T-helper 2 cell (primary cell): Measurements from ENCODE around the gene DCDC2.
"Not testable (repeated sequence)": the region's sequence is repeated elsewhere in the genome, so short reads cannot be mapped to it uniquely, and the experiment has no call there.

Experiments used
- DNase-seq, 5 experiments: peaks; one replicate each; pipeline versions ENCODE4 v3.0.0 to v3.0.0-alpha.2; 2012 to 2022
- total RNA-seq, 2 donors: gene quantifications; one replicate each; lab custom pipeline; 2026; lab: John Stamatoyannopoulos, UW

DCDC2 gene
- total RNA-seq: 0 to 1.1 reads per million in 2 donors

DNA sequence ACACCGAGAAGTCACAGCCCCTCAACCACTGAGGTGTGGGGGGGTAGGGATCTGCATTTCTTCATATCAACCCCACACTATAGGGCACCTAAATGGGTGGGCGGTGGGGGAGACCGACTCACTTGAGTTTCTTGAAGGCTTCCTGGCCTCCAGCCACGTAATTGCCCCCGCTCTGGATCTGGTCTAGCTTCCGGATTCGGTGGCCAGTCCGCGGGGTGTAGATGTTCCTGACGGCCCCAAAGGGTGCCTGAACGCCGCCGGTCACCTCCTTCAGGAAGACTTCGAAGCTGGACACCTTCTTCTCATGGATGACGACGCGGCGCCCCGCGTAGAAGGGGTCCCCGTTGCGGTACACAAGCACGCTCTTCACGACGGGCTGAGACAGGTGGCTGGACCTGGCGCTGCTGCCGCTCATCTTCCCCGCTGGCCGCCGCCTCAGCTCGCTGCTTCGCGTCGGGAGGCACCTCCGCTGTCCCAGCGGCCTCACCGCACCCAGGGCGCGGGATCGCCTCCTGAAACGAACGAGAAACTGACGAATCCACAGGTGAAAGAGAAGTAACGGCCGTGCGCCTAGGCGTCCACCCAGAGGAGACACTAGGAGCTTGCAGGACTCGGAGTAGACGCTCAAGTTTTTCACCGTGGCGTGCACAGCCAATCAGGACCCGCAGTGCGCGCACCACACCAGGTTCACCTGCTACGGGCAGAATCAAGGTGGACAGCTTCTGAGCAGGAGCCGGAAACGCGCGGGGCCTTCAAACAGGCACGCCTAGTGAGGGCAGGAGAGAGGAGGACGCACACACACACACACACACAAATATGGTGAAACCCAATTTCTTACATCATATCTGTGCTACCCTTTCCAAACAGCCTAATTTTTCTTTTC lies at the start of gene DCDC2:
TSS of gene DCDC2 (minus strand) at position 724 of the 883 bp plus-strand sequence. CDS start at position 415, 309 bp downstream.
- DNase-seq: peak in 4 of 5 experiments; percentile 4 to 47 (median 12)

DNA sequence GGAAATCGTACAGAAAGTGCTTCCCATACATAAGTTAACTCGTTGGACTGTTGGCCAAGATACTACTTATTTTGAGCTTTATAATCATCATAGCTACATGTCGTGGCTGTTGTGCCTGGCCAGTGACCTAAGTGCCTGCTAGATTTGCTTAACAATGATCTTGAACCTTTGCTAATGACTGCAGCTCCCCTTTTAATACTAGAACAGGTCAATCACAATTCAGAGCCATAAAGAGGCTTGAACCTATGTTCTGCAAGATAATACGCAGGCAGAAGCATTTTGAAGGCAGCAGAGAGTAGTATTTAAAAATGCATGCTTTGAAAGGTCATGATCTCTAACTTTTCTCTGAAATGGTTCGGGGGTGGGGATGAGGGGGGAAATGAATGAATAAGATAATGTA lies 47.4 kb upstream of the DCDC2 start:
- DNase-seq: no peak

DNA sequence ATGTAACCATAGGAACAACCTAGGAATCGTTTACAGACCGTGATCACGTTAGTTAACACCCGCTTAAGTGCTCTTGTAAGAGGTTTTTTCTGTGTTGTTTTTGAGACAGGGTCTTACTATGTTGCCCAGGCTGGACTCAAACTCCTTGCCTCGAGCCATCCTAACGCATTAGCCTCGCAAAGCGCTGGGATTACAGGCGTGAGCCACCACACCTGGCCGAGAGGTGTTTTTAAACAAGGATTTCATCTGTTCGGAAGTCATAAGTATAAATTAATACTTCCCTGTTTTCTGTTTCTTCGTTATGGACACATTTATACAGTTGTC lies 45.6 kb upstream of the DCDC2 start:
- no peak for DNase-seq

DNA sequence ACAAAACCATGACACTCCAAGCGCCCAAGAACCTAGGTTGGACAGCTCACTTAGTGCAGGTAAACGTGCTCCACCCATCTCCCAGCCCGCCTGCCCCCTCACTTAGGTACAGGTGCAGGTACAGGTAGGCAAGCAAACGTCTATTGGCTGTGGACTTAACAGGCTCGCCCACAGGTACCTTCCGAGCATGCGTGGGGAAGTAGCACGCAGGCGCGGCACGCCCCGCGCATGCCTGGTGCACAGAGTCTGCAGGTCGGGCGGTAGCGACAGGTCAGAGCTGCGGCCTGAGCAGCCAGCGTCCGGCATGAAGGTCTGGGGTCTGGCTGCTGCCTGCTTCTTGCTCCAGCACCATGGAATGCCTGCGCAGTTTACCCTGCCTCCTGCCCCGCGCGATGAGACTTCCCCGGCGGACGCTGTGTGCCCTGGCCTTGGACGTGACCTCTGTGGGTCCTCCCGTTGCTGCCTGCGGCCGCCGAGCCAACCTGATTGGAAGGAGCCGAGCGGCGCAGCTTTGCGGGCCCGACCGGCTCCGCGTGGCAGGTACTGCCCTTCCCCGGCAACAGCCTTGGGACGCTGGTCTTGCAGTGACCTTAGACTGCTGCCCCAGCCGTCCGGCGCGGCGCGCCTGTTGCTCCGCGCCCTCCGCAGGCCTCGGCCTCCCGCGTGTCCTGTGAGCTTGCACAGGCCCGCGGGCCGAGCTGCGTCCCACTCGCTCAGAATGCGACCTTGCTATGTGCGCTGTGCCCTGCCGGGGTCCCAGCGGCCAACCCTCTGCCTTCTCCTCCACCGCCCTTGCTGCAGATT lies 45.0 kb upstream of the DCDC2 start, which contains the start of gene MRS2:
TSS of gene MRS2 (plus strand) at position 240 of the 804 bp plus-strand sequence. CDS start at position 351, 111 bp downstream.
- DNase-seq: peak; percentile 42 to 75 (median 61)

DNA sequence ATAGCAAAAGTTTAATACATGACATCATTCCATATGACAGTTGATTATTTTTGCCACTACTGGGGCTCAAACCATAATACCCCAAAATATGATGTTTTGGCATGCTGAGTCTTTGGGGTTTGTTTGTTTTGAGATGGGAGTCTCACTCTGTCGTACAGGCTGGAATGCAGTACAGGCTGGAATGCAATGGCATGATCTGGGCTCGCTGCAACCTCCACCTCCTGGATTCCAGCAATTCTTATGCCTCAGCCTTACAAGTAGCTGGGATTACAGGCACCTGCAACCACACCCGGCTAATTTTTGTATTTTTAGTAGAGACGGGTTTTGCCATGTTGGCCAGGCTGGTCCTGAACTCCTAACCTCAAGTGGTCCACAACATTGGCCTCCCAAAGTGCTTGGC lies 43.6 kb upstream of the DCDC2 start:
- DNase-seq: no peak

DNA sequence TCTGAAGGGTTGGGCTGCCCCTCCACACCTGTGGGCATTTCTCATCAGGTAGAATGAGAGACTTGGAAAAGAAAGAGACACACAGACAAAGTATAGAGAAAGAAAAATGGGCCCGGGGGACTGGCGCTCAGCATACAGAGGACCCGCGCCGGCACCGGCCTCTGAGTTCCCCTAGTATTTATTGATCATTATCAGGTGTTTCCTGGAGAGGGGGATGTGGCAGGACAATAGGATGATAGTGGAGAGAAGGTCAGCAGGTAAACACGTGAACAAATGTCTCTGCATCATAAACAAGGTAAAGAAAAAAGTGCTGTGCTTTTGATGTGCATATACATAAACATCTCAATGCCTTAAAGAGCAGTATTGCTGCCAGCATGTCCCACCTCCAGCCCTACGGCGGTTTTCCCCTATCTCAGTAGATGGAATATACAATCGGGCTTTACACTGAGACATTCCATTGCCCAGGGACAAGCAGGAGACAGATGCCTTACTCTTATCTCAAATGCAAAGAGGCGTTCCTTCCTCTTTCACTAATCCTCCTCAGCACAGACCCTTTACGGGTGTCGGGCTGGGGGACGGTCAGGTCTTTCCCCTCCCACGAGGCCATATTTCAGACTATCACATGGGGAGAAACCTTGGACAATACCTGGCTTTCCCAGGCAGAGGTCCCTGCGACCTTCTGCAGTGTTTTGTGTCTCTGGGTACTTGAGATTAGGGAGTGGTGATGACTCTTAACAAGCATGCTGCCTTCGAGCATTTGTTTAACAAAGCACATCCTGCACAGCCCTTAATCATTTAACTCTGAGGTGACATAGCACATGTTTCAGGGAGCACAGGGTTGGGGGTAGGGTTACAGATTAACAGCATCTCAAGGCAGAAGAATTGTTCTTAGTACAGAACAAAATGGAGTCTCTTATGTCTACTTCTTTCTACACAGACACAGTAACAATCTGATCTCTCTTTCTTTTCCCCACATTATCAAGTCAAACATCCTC lies 42.5 kb upstream of the DCDC2 start:
- DNase-seq: not testable (repeated sequence)

DNA sequence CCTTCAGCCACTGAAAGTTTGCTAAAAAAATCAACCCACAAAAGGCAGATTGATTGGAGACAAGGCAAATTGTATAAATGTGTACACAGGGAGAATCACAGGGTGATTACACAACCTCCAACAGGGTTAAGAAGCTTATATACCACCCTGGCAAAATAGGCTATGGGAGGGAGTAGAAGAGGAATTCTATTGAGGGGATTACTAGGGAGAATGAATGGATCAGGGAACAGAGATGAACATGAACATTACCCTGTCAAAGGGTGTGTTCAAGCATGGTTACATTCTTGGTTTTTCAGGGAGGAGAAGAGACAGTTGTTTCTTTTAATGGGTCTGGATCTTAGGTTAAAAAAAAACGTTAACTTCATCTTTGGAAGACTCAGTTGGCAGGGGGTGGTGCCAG lies 39.8 kb upstream of the DCDC2 start:
- no peak for DNase-seq

DNA sequence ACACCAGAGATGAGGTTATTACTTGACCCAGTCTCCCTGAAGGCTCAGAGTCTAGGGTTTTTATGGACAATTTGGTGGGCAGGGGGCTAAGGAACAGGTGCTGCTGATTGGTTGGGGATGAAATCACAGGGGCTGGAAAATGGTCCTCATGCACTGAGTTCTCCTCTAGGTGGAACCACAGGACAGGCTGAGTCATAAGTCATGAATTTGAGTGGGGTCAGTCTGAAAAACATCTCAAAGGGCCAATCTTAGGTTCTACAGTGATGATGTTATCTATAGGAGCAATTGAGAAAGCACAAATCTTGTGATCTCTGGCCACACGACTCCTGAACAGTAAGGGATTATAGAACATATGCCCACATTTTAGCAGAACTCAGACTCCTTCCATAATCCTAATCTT lies 39.0 kb upstream of the DCDC2 start:
- DNase-seq: no peak

DNA sequence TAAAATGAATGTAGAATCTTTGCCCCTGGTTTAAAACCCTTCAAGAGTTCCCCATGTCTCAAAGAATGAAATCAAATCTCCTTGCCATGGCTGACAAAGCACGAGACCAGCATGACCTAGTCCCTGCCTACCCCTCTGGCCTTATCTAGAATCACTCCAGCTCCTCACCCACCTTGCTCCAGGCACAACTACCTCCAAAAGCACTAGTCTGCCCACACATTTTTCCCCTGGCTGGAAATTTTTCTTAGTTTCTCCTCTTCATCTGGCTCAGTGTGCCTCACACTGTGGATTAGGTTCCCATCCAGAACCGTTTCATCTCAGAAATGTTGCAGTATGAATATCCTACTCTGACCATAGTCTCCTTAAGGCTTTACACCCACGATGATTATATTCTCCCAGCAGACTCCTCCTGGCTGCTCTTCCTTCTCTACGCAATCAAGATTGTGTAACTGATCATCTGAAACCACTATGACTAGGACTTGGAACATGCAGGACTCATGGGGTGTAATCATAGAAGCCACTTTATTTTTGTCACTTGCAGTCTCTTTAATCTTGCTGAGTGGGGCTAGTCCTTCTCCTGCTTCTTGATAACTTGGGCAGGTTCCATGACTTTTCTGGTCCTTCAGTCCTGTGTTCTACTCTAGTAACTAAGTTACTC lies 37.0 kb upstream of the DCDC2 start:
- DNase-seq: no peak

DNA sequence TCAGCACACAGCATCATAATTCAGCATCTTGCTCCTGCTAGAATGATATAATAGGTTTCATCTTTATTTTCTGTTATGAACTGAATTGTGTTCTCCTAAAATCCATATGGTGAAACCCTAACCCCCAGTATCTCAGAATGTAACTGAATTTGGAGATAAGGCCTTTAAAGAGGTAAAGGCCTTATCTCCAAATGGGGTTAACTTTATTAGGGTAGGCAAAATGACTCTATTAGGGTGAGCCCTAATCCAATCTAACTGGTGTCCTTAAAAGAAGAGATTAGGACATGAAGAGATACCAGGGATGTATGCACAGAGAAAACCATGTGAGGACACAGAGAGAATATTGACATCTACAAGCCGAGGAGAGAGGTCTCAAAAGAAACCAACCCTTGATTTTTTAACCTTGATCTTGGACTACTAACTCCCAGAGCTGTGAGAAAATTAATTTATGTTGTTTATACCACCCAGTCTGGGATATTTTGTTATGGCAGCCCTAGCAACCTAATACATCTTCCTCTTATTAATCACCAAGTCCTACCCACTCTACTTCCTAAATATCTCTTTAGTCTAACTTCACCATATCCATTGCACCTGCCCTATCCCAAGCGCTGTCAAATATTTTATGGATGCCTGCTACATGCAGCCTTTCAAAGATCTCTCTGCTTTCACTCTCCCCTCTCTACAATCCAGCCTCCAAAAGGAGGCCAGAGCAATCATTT lies 36.4 kb upstream of the DCDC2 start:
- no peak for DNase-seq

DNA sequence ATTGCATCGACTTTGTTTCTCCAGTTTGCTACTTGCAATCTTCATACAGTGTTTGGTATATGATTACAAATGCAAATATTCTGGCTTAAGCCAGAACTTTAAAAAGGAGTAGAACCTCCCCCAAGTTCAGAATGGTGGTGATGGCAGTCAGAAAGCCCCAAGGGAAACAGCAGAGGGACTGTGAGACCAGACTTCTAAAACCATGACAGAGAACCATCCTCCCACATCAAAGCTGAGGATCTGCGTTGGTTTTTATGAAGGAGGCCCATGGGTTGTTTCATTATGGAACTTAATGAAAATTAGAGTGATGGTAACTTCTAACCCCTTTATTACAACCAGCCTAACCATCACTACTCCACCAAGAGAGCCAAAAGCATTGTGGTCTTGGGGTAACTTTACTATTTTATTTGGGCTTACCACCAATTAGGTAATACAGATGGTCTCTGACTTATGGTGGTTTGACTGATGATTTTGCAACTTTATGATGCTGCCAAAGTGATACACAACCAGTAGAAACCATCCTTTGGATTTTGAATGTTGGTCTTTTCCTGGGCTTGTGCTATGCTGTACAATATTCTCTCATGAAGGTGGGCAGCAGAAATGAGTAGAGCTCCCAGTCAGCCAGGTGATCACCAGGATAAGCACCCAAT lies 34.0 kb upstream of the DCDC2 start:
- DNase-seq: peak in 1 of 5 experiments; percentile 7

DNA sequence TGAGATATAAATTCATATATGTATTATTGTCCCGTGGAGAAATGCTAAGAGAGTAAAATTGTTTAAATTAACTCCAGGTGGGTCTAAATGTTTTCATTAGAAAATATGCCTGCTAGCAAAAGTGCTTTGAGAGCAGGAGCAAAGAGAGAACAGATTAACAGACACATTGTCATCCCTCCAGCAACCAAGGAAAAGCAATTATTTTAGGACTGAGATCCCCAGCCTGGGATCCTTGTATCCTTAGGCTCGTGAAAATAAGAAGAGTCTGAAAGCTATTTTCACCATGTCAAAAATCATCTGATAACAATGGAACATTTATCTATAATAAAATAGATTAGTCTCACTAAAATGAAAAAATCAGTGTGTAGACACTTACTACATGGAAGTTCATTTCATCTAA lies 33.3 kb upstream of the DCDC2 start:
- DNase-seq: no peak

DNA sequence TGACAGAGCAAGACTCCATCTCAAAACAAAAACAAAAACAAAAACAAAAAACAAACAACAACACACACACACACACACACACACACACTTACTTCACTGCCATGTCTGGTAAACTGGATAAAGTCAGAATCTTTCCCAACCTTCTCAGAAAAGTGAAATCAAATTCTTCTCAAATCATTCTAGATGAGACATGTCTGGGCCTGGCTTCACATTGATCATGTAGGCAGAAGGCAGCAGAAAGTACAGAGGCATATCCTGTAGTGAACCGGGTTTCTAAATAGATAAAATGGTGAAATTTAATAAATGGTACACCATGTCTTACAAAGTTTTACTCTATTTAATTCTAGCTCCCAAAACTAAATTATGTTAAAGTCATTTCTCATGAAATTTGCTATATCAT lies 30.0 kb upstream of the DCDC2 start:
- no peak for DNase-seq

DNA sequence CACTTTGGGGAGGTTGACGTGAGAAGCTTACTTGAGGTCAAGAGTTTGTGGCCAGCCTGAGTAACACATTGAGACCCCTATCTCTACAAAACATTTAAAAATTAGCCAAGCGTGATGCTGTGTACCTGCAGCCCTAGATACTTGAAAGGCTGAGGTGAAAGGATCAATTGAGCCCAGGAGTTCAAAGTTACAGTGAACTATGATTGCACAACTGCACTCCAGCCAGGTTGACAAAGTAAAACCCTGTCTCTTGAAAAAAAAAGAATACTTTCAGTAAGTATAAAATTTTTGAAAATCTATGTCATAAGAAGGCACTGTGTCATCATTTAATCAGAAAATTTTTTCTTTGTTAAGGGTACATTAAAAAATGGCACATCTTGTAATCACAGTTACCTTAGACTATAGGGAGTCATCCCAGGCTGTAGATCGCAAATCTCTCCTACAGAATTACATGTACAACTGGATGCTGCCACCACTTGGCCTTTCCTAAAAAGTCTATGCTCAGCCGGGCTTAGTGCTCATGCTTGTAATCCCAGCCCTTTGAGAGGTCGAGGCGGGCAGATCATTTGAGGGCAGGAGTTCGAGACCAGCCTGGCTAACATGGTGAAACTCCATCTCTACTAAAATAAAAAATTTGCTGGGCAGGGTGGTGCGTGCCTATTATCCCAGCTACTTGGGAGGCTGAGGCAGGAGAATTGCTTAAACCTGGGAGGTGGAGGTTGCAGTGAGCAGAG lies 27.8 kb upstream of the DCDC2 start:
- DNase-seq: no peak

DNA sequence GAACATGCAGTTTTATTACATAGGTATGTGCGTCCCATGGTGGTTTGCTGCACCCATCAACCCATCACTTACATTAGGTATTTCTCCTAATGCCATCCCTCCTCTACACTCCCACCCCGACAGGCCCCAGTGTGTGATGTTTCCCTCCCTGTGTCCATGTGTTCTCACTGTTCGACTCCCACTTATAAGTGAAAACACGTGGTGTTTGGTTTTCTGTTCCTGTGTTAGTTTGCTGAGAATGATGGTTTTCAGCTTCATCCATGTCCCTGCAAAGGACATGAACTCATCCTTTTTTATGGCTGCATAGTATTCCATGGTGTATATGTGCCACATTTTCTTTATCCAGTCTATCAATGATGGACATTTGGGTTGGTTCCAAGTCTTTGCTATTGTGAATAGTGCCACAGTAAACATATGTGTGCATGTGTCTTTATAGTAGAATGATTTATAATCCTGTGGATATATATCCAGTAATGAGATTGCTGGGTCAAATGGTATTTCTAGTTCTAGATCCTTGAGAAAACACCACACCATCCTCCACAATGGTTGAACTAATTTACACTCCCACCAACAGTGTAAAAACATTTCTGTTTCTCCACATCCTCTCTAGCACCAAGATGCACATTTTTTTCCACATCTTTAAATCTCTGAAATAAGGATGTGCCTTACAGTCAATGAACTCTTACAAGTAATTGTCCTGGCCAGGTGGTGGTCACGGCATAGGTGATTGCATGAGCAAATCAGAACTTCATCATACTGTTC lies 26.7 kb upstream of the DCDC2 start:
- DNase-seq: not testable (repeated sequence)

DNA sequence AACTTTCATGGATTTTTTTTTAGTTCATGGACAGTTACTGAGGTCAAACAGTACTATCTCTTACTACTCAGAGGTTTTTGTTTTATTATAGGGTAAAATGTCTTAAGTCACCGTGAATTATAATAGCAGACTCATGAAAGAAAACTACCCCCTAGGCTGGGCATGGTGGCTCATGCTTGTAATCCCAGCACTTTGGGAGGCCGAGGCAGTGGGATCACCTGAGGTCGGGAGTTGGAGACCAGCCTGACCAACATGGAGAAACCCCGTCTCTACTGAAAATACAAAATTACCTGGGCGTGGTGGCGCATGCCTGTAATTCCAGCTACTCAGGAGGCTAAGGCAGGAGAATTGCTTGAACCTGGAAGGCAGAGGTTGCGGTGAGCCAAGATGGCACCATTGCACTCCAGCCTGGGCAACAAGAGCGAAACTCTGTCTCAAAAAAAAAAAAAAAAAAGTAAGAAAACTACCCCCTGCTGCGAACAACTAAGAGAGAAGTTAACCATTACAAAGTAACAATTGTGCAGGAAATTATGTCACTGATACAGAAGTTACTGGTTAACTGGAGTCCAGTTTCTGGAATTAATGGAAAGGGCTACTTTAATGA lies 25.1 kb upstream of the DCDC2 start:
- not testable (repeated sequence) for DNase-seq

DNA sequence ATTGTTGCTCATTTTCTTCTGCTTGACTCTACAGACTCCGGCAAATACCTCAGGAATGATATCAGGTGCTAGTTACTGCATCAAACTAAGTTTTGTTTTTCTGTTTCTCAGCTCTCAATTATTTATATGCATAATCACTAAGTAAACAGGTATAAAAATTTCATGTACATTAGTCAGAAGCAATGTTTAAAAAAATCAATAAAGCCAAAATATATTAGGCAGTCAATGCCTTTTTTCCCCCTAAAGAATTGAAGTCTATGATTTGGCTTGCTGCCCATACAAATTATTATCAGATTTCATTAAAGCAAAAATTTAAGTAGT lies 24.3 kb upstream of the DCDC2 start:
- DNase-seq: no peak

DNA sequence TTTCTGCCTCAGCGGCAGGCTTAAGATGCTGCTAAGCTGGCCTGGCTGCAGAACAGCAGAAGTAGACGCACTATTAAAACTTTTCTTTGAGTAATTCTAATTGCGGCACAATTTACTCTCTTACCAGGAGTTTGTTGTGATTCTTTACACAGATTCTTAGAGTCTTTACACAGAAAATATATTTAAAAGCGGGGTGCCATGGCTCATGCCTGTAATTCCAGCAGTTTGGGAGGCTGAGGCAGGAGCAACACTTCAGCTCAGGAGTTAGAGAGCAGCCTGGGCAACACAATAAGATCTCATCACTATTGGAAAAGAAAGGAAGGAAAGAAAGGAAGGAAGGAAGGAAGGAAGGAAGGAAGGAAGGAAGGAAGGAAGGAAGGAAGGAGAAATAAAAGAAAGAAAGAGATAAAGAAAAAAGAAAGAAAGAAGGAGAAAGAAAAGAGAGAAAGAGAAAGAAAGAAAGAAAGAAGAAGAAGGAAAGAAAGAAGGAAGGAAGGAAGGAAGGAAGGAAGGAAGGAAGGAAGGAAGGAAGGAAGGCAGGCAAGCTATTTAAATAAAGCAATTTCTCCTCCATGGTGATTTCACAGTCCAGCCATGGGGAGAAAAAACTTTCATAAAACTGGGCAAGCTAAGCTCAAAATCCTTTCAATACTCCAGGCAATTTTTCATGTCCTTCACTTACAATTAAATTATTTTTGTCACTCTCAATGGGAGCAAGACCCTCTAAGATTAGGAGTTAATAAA lies 23.8 kb upstream of the DCDC2 start:
- DNase-seq: no peak
